GM19099 (cell line): ENCODE data around the gene COQ8A.

Experiments
- POLR2A ChIP-seq: IDR thresholded peaks from 3 replicates; pipeline ENCODE4 v1.6.1; 2011; ENCODE audit warnings: low read depth; ENCODE audit not compliant: insufficient read length; ENCODE audit errors: extremely low read depth

COQ8A gene

GRCh38 chr1:226958300-226958699, 18.2 kb downstream of the COQ8A start:
- TF ChIP-seq POLR2A: no peak

- no peak for TF ChIP-seq POLR2A
Observed at GRCh38 chr1:226960256-226960655, 20.2 kb downstream of the COQ8A start.

DNA sequence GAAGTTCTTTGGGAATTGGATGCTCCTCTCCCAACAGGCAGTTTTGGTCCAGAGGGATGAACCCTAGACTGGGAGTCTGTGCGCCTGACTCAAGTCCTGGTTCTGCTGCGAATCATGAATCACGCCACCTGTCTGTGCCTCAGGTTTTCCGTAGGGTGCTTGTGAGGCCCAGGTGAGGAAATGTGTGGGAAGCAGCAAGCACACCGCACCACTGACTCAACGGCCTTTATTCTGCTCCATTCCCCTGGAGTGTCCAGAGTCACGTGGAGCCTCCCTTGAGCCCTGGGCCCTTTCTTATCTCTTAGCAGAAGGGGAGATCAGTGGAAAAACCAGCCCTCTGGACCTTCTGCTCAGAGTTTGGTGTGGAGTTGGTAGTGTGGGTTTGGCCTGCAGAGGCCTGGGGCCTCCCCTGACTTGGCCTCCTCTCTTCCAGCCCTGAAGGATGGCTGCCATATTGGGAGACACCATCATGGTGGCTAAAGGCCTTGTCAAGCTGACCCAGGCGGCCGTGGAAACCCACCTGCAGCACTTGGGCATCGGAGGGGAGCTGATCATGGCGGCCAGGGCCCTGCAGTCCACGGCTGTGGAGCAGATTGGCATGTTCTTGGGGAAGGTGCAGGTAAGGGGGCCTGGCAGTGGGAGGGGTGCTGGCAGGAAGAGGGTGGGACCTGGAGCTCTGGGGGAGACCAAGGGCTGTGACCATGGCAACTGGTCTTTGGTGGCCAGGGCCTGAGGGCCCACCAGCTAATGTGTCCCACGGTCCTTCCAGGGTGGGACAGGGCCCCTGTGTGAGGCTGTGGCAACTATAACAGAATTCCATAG, 21.1 kb downstream of the COQ8A start:
- TF ChIP-seq POLR2A: no peak

GRCh38 chr1:226962421-226963391, 22.6 kb downstream of the COQ8A start:
- TF ChIP-seq POLR2A: no peak

DNA sequence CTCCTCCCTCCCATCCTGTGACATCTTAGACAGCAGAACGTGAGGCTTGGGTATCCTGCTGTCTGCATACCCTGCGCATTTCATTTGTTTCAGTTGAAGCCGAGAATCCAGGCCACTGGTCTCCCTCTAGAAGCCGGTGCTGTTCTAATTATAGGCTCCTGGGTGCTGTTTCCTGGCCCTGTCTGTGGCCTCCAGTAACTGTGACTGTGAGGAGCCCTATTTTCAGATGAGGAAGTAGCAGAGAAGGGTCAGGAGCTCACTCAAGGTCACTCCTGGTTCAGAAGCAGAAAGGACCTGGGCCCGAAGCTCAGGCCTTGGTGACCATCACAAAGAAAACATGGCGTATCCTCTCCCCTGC, 24.0 kb downstream of the COQ8A start:
- TF ChIP-seq POLR2A: no peak

GRCh38 chr1:226964611-226965486, 24.8 kb downstream of the COQ8A start:
- no peak for TF ChIP-seq POLR2A

DNA sequence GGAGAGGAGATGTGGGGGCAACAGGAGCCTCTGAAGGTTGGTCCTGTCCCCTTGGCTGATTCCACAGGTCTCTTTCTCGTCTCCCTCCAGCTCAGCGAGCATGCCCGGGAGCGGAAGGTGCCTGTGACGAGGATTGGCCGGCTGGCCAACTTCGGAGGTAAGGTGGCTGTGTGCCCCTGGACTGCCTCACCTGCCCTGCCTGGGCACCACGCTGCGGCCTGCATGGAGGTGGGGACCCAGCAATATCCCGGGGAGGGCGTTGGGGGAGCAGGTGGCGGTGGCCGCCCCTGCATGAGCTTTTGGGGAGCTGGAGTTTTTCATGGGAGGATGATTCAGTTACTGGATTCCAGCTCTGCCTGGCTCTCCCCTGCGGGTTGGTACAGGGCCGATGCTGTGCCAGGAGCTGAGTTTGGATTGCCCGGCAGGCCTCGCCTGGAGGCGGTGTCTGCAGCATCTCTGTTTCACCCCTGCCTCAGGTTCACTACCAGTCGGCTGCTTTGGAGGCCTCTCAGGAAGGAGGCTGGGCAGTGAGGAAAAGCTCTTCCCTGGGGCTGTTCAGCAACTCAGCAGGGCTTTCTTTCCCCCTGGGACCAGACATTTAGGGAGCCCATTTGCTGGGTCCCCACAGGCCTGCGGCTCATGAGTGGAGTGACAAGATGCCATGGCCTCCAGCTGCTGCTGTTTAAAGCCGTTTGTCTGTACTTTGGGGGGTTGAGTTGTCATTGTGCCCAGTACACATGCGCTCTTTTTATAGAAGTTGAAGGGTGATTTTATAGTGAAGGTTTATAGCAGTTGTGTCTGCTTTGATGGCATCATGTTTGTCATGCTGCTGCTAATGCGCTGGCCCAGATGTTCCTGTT, 25.7 kb downstream of the COQ8A start:
- no peak for TF ChIP-seq POLR2A

DNA sequence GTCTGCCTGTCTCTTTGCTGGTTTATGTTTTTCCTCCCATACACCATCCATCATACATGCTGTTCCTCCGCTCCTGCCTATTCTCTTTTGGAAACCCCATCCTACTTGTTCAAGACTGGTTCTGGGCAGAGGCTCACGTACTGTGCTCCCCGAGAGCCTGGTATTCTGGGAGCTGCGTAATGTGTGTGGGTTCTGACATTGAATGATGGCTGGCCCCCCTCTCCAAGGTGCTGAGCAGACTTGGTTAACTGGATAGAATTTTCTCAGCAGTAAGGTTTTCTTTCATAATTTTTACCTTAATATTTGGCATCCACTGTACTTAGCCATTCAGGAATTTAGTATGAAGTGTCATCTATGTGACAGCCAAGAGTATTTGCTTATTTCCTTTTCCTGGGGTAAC, 26.6 kb downstream of the COQ8A start:
- TF ChIP-seq POLR2A: no peak

GRCh38 chr1:226967665-226968064, 27.6 kb downstream of the COQ8A start:
- no peak for TF ChIP-seq POLR2A

DNA sequence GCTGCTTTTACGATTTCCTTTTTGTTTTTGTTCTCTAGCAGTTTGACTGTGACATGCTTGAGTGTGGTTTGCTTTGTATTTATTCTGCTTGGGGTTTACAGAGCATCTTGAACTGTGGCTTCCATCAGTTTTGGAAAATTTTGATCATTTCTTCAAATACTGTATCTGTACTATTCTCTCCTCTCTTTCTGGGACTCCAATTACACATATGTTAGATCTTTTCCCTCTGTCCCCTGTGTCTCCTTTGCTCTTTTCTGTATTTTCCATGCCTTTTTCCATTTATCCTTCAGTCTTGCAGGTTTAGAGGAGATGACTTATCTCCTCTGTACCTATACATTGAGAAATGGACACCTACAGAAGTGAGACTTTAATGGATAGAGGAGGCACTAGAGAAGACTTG, 31.7 kb downstream of the COQ8A start:
- no peak for TF ChIP-seq POLR2A

- no peak for TF ChIP-seq POLR2A
Observed at GRCh38 chr1:226972931-226973330, 32.8 kb downstream of the COQ8A start.

- TF ChIP-seq POLR2A: no peak
Observed at GRCh38 chr1:226973371-226973897, 33.3 kb downstream of the COQ8A start.

DNA sequence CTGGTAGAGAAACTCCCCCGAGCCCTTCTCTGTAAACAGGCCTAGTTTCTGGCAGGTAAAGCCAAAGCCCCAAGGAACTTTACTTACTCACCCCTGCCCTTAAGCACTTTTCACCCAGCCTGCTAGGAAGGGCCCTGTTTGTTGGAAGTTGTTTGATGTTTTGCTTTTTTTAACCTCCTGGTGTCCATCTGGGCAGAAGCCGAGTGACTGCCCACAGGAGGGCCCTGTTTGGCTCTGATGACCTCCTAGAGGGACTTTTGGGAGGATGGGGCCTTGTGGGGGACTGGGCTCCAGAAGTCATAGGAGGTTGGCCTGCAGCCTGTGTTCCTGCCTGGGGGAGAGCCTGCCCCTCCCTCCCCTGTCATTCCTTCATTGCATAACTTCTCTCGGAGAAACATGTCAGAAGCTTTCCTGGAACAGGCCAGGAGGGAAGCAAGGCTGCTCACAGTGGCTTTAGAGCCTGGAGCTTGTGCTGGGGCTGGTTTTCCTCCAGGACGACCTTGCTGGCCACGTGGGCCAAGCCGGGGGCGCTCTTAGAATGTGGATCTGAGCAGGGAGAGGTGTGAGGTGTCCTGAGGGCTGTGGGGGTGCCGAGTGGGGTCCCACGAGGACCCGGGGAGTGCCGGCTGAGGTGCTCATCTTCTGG, 33.9 kb downstream of the COQ8A start:
- no peak for TF ChIP-seq POLR2A
